Stimulated activated CD4-positive, alpha-beta T cell treated with anti-CD3 and anti-CD28 coated beads, Interleukin-12 subunit alpha, Interleukin-12 subunit beta, amount 100 ng/mL, for 24 hours (primary cell): ENCODE data around the gene TSHZ3.

Experiments used
- DNase-seq, 2 experiments: peaks; one replicate each; pipeline ENCODE4 v3.0.0-alpha.2; 2020; ENCODE audit warnings: low read depth in 2 of 2

Gene TSHZ3

GRCh38 chr19:31337008-31337914 lies 12.0 kb downstream of the TSHZ3 start:
- DNase-seq: no peak

- no peak for DNase-seq
These were observed 13.5 kb downstream of the TSHZ3 start for GRCh38 chr19:31335716-31336115.

- no peak for DNase-seq
These were observed 14.2 kb downstream of the TSHZ3 start for GRCh38 chr19:31334849-31335624.

- DNase-seq: no peak
These were observed 15.0 kb downstream of the TSHZ3 start for GRCh38 chr19:31334101-31334848.

GRCh38 chr19:31332096-31332495 lies 17.1 kb downstream of the TSHZ3 start:
- no peak for DNase-seq

- no peak for DNase-seq
These were observed 17.7 kb downstream of the TSHZ3 start for GRCh38 chr19:31331536-31331935.

- DNase-seq: no peak
These were observed 18.5 kb downstream of the TSHZ3 start for GRCh38 chr19:31330761-31331160.

- DNase-seq: no peak
These were observed 19.0 kb downstream of the TSHZ3 start for GRCh38 chr19:31330237-31330636.

GRCh38 chr19:31329819-31330218 lies 19.4 kb downstream of the TSHZ3 start:
- no peak for DNase-seq

GRCh38 chr19:31328238-31328637 lies 21.0 kb downstream of the TSHZ3 start:
- DNase-seq: no peak

- DNase-seq: no peak
These were observed 22.8 kb downstream of the TSHZ3 start for GRCh38 chr19:31326329-31327028.

- DNase-seq: no peak
These were observed 23.9 kb downstream of the TSHZ3 start for GRCh38 chr19:31325342-31325741.

GRCh38 chr19:31319465-31319864 lies 29.8 kb downstream of the TSHZ3 start:
- DNase-seq: no peak

GRCh38 chr19:31318790-31319425 lies 30.3 kb downstream of the TSHZ3 start:
- no peak for DNase-seq

- no peak for DNase-seq
These were observed 31.7 kb downstream of the TSHZ3 start for GRCh38 chr19:31317570-31317969.

- DNase-seq: no peak
These were observed 32.1 kb downstream of the TSHZ3 start for GRCh38 chr19:31317093-31317492.

GRCh38 chr19:31316201-31316951 lies 32.9 kb downstream of the TSHZ3 start:
- DNase-seq: no peak

- no peak for DNase-seq
These were observed 33.6 kb downstream of the TSHZ3 start for GRCh38 chr19:31315652-31316051.

GRCh38 chr19:31314849-31315629 lies 34.2 kb downstream of the TSHZ3 start:
- DNase-seq: no peak

- no peak for DNase-seq
These were observed 35.1 kb downstream of the TSHZ3 start for GRCh38 chr19:31314156-31314555.
